Suprapubic skin (tissue), 4 donors: Measurements from ENCODE around the gene ADGRF1. TPM values are rescaled to one million over a fixed set of nuclear protein-coding genes. Genes with fewer than 3 reads are reported as not detected.
A peak's percentile ranks its signal among the peaks of the same experiment; 100 is the strongest.

Source experiments
- DNase-seq, 2 donors: peaks; one replicate each; pipeline ENCODE4 v3.0.0-alpha.2; 2019; ENCODE audit warnings: low spot score in 2 of 2
- H3K27ac ChIP-seq: fragments of 200-600 bp; sonication (generic); one replicate; pipeline ENCODE4 v1.5.1; 2019
- H3K27me3 ChIP-seq: fragments of 200-600 bp; sonication (generic); one replicate; pipeline ENCODE4 v1.5.1; 2019
- H3K36me3 ChIP-seq: fragments of 200-600 bp; sonication (generic); one replicate; pipeline ENCODE4 v1.5.1; 2019
- H3K4me1 ChIP-seq: fragments of 200-600 bp; sonication (generic); one replicate; pipeline ENCODE4 v1.5.1; 2019
- H3K4me3 ChIP-seq: fragments of 200-600 bp; sonication (generic); one replicate; pipeline ENCODE4 v1.5.1; 2019; ENCODE audit warnings: mild to moderate bottlenecking
- H3K9me3 ChIP-seq: fragments of 200-600 bp; sonication (generic); one replicate; pipeline ENCODE4 v1.5.1; 2019
- EP300 ChIP-seq: sonication (generic); formaldehyde crosslinking; IDR thresholded peaks from one replicate; pipeline ENCODE4 v1.6.1; 2017; ENCODE audit warnings: antibody characterized with exemption
- POLR2A ChIP-seq, 2 donors: fragments of 450-650 bp; IDR thresholded peaks; one replicate each; pipeline ENCODE4 v1.6.1; 2017; ENCODE audit warnings: antibody characterized with exemption in 2 of 2, mild to moderate bottlenecking in 2 of 2, moderate library complexity in 2 of 2
- POLR2AphosphoS5 ChIP-seq, 3 donors: sonication (generic); formaldehyde crosslinking; IDR thresholded peaks; one replicate each; pipeline ENCODE4 v1.6.1; 2017; ENCODE audit warnings: antibody characterized with exemption in 3 of 3
- WGBS: methylation state at CpG from one replicate; pipeline ENCODE4 v1.1.5; 2018; 5-methylcytosine and 5-hydroxymethylcytosine counted together
- total RNA-seq, 4 donors: library from RNA; depleted of rRNA; stranded (reverse); fragments of >200 nt; gene quantifications; one replicate each; pipeline ENCODE4 v1.1.0, GENCODE V29; 2016
- TF ChIP-seq, protein P1 (sequence below), 2 donors: fragments of 200-600 bp in 1 of 2; fragments of 450-650 bp in 1 of 2; sonication (generic) in 1 of 2; IDR thresholded peaks; one replicate each; pipeline ENCODE4 v1.5.1; 2016 to 2019; ENCODE audit warnings: antibody characterized with exemption in 2 of 2, mild to moderate bottlenecking in 1 of 2, moderate library complexity in 1 of 2

The ADGRF1 gene
- total RNA-seq, 4 donors from 2014 or later: 0.31 to 0.42 TPM; not detected in 2

DNA sequence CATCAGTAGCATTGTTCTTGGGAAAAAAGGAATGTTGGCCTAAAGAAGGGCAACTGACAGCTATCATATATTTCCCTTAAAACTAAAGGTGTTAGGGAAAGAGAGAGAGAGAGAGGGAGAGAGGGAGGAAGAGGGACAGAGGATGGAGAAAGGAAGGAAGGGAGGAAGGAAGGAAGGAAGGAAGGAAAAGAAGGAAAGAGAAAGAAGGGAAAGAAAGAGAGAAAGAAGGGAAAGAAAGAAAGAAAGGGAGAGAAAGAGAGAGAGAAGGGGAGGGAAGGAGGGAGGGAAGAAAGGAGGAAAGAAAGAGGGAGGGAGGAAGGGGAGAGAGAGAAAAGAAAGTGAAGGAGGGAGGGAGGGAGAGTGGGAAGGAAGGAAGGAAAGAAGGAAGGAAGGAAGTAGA lies 82.7 kb downstream of the ADGRF1 start:
- Histone ChIP-seq H3K36me3 (no peaks in the 10 kb centered on the region), H3K9me3 (no peaks in the 10 kb centered on the region), H3K27ac (no peak overlapping the region), H3K4me3 (no peak overlapping the region), H3K4me1 (no peaks in the 10 kb centered on the region), H3K27me3 (peaks cover 2% of the 10 kb centered on the region)
- no peak for TF ChIP-seq POLR2A (IDR thresholded peaks at IDR 0.05)
- TF ChIP-seq POLR2AphosphoS5 (IDR thresholded peaks at IDR 0.05): no peak
- TF ChIP-seq, protein P1, sequence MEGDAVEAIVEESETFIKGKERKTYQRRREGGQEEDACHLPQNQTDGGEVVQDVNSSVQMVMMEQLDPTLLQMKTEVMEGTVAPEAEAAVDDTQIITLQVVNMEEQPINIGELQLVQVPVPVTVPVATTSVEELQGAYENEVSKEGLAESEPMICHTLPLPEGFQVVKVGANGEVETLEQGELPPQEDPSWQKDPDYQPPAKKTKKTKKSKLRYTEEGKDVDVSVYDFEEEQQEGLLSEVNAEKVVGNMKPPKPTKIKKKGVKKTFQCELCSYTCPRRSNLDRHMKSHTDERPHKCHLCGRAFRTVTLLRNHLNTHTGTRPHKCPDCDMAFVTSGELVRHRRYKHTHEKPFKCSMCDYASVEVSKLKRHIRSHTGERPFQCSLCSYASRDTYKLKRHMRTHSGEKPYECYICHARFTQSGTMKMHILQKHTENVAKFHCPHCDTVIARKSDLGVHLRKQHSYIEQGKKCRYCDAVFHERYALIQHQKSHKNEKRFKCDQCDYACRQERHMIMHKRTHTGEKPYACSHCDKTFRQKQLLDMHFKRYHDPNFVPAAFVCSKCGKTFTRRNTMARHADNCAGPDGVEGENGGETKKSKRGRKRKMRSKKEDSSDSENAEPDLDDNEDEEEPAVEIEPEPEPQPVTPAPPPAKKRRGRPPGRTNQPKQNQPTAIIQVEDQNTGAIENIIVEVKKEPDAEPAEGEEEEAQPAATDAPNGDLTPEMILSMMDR (IDR thresholded peaks at IDR 0.05): no peak
- no peak for TF ChIP-seq EP300
- DNase-seq: no peak

DNA sequence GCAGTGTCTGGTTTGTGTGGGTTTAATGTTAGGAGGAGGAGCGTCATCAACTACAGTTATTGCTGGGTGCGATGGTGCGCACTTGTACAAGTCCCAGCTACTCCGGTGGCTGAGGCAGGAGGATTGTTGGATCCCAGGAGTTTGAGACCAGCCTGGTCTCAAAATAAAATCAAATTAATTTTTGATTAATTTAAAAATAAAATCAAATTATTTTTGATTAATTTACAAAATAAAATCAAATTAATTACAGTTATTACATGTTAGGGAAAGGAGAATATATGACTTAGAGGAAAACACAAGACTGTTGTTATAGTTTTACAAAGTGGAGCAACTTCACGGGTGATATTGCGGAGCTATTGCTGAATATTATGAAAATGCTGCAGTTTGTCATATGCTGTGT lies 85.7 kb downstream of the ADGRF1 start:
- H3K9me3 ChIP-seq: no peaks in the 10 kb centered on the region
- no peaks in the 10 kb centered on the region for H3K27me3 ChIP-seq
- no peaks in the 10 kb centered on the region for H3K36me3 ChIP-seq
- DNase-seq: no peak
- TF ChIP-seq, protein P1 (IDR thresholded peaks at IDR 0.05): no peak
- TF ChIP-seq EP300 (no peak), POLR2A (IDR thresholded peaks at IDR 0.05) (no peak), POLR2AphosphoS5 (IDR thresholded peaks at IDR 0.05) (no peak)
- no peak overlapping the region for H3K27ac ChIP-seq
- no peak overlapping the region for H3K4me3 ChIP-seq
- 95% methylated on average over 6 of the region's 6 CpGs for WGBS
- H3K4me1 ChIP-seq: no peaks in the 10 kb centered on the region

DNA sequence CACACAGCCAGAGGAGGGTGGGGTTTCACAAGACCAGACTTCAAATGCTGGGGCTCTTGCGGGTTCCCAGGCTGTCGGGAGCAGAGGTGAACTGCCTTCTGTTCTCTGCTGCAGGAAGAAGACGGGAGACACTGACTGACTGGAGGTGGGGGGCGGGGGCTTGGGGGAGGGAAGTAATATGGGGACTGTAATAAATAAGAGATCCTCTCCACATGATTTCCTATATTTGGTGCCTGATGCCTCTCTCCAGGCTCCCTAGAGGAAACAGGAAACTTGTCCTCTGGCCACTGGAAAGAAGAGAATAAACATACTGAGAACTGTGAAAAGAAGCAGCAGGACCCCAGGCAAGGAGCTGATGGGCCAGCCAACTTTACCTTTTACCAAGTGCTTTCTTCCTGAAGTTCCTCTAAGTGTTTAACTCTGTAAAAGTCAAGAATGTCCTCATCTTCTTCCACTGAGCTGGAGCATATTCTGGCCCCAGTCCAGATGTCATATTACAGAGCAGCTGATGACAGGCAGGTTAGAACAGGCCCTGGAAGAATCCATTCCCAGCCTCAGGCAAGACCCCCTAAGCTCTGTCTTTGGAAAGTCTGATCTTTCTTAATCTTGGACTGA lies 87.2 kb downstream of the ADGRF1 start:
- no peaks in the 10 kb centered on the region for H3K27me3 ChIP-seq
- no peaks in the 10 kb centered on the region for H3K9me3 ChIP-seq
- DNase-seq: no peak
- TF ChIP-seq POLR2A (IDR thresholded peaks at IDR 0.05) (no peak), EP300 (no peak), POLR2AphosphoS5 (IDR thresholded peaks at IDR 0.05) (no peak)
- TF ChIP-seq, protein P1 (IDR thresholded peaks at IDR 0.05): no peak
- peak overlapping the region; percentile 8 for H3K4me3 ChIP-seq
- 37% methylated on average over 4 of the region's 4 CpGs for WGBS
- H3K27ac ChIP-seq: no peak overlapping the region
- H3K4me1 ChIP-seq: no peaks in the 10 kb centered on the region
- no peaks in the 10 kb centered on the region for H3K36me3 ChIP-seq

DNA sequence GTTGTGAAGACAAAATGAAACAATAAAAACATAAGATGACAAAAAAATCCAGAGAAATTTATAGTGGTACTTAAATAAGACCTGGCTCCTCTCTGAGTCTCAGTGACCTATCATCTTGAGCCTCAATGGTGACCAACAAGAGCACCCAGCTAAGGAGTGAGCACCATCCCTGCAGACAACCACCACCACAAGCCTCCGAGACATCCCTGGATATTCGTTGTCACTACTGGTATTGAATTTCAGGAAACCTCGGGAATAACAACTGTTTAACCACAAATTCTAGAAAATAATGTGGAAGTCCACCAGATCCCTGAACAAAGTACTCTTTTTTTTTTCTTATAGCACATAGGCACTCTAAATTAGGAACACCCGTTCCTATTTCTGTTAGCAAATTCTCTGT lies 88.2 kb downstream of the ADGRF1 start:
- Histone ChIP-seq H3K27me3 (no peaks in the 10 kb centered on the region), H3K4me1 (no peaks in the 10 kb centered on the region), H3K4me3 (no peak overlapping the region), H3K36me3 (no peaks in the 10 kb centered on the region), H3K9me3 (no peaks in the 10 kb centered on the region), H3K27ac (no peak overlapping the region)
- DNase-seq: no peak
- 72% methylated on average over 4 of the region's 4 CpGs for WGBS
- no peak for TF ChIP-seq POLR2AphosphoS5 (IDR thresholded peaks at IDR 0.05)
- TF ChIP-seq, protein P1 (IDR thresholded peaks at IDR 0.05): no peak
- no peak for TF ChIP-seq POLR2A (IDR thresholded peaks at IDR 0.05)
- no peak for TF ChIP-seq EP300

DNA sequence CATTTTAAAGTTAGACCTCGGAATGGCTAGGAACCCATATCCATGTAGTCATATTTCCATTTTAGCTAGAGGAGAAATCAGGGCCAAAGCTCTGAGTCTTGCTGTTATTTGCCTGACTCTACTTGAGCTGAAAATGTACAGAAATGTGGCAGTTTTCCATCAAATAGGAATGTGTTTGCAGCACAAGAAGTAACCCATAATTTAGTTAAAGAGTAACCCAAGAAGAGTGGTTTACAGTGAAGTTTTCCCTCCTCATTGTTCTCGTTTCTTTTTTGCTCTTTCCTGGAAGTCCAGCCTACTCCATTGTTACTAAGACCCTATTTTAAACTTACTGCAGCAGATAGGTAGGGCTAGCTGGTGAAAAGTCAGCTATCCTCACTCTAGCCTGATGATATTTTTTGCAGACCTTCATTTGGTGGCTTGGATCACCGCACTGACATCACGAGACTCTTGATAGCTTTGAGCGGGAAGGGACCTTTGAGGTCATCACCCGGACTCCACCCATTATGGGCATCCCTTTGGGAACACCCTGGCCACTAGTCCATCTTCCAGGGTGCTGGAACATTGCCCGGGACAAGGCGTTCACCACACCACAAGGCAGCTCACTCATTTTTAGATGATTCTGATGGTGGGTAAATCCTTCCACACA lies 92.4 kb downstream of the ADGRF1 start:
- H3K27ac ChIP-seq: peak overlapping the region; percentile 67
- 79% methylated on average over 8 of the region's 8 CpGs for WGBS
- H3K4me1 ChIP-seq: no peaks in the 10 kb centered on the region

More for the DNA sequence above, 92.4 kb downstream of the ADGRF1 start:
- Histone ChIP-seq H3K9me3 (no peaks in the 10 kb centered on the region), H3K27me3 (no peaks in the 10 kb centered on the region), H3K36me3 (no peaks in the 10 kb centered on the region), H3K4me3 (no peak overlapping the region)
- no peak for TF ChIP-seq POLR2AphosphoS5 (IDR thresholded peaks at IDR 0.05)
- no peak for TF ChIP-seq POLR2A (IDR thresholded peaks at IDR 0.05)
- TF ChIP-seq, protein P1 (IDR thresholded peaks at IDR 0.05): no peak
- TF ChIP-seq EP300: no peak
- peak in 1 of 2 donors; percentile 70 for DNase-seq
